NCI-H146 treated with DMSO at 0.1 percent for 48 hours (cell line): Measurements from ENCODE around the gene UQCRC1.

Experiments used
- DNase-seq: peaks from one replicate; lab custom pipeline; 2025; ENCODE audit not compliant: unreplicated experiment; lab: John Stamatoyannopoulos, UW

Gene UQCRC1

GRCh38 chr3:48575366-48575765 is 34.1 kb downstream of the UQCRC1 start:
- no peak for DNase-seq

GRCh38 chr3:48573973-48574585 is 35.4 kb downstream of the UQCRC1 start:
- DNase-seq = no peak

GRCh38 chr3:48572517-48572916 is 36.9 kb downstream of the UQCRC1 start:
- DNase-seq = no peak

GRCh38 chr3:48571938-48572337 is 37.5 kb downstream of the UQCRC1 start:
- no peak for DNase-seq

GRCh38 chr3:48569808-48570450 is 39.5 kb downstream of the UQCRC1 start:
- DNase-seq = no peak

- no peak for DNase-seq
These were observed 40.0 kb downstream of the UQCRC1 start for GRCh38 chr3:48569400-48569799.

GRCh38 chr3:48568476-48568875 is 41.0 kb downstream of the UQCRC1 start:
- no peak for DNase-seq

- DNase-seq = no peak
These were observed 41.9 kb downstream of the UQCRC1 start for GRCh38 chr3:48567500-48567899.

- no peak for DNase-seq
These were observed 42.4 kb downstream of the UQCRC1 start for GRCh38 chr3:48567090-48567489.

- no peak for DNase-seq
These were observed 43.1 kb downstream of the UQCRC1 start for GRCh38 chr3:48566401-48566760.

GRCh38 chr3:48565591-48566400 is 43.6 kb downstream of the UQCRC1 start:
- DNase-seq = no peak

GRCh38 chr3:48565186-48565585 is 44.3 kb downstream of the UQCRC1 start:
- DNase-seq = no peak

GRCh38 chr3:48564667-48565066 is 44.8 kb downstream of the UQCRC1 start:
- DNase-seq = no peak

- no peak for DNase-seq
These were observed 45.4 kb downstream of the UQCRC1 start for GRCh38 chr3:48564022-48564421.

- DNase-seq = peak; percentile 14
These were observed 46.0 kb downstream of the UQCRC1 start, which contains the start of gene UCN2 for GRCh38 chr3:48563382-48563918. Gene UCN2, minus strand, starts transcription at chr3:48563781. Its CDS starts 657 bp downstream, at chr3:48563124.

GRCh38 chr3:48562367-48563095 is 46.9 kb downstream of the UQCRC1 start:
- DNase-seq = no peak

- DNase-seq = peak; percentile 8
These were observed 48.3 kb downstream of the UQCRC1 start for GRCh38 chr3:48561045-48561736.

GRCh38 chr3:48560648-48561018 is 48.8 kb downstream of the UQCRC1 start:
- no peak for DNase-seq

- no peak for DNase-seq
These were observed 50.8 kb downstream of the UQCRC1 start for GRCh38 chr3:48558493-48559134.
